DND-41 (cell line): ENCODE measurements around the gene DYNLT2B.

Source experiments
- ATAC-seq: fragments of 200-7000 bp; cut with Tn5 transposase; 3 replicates; pipeline ENCODE4 v1.9.1; 2021; ENCODE audit warnings: low read depth; ENCODE audit not compliant: insufficient read depth
- DNase-seq: peaks from one replicate; pipeline ENCODE4 v3.0.0-alpha.2; 2020
- H2AFZ ChIP-seq: 2 replicates; pipeline ENCODE4 v1.6.0; 2012; ENCODE audit warnings: low read depth, low read length
- H3K27ac ChIP-seq: 2 replicates; pipeline ENCODE4 v1.5.1; 2012; ENCODE audit warnings: low read length, inconsistent platforms
- H3K27me3 ChIP-seq: fragments of 200-600 bp; sonication (generic); 2 replicates; pipeline ENCODE4 v1.6.0; 2012; ENCODE audit warnings: low read length, mild to moderate bottlenecking, inconsistent platforms; ENCODE audit not compliant: insufficient read depth, poor library complexity
- H3K36me3 ChIP-seq: 2 replicates; pipeline ENCODE4 v1.5.1; 2012; ENCODE audit warnings: low read length, inconsistent platforms; ENCODE audit not compliant: insufficient read depth
- H3K4me1 ChIP-seq: 2 replicates; pipeline ENCODE4 v1.5.1; 2012; ENCODE audit warnings: mild to moderate bottlenecking, low read length; ENCODE audit not compliant: insufficient read depth
- H3K4me2 ChIP-seq: 2 replicates; pipeline ENCODE4 v1.6.0; 2012; ENCODE audit warnings: mild to moderate bottlenecking, moderate library complexity, low read length, inconsistent platforms; ENCODE audit not compliant: insufficient read depth
- H3K4me3 ChIP-seq, 2 experiments: fragments of 200-600 bp in 1 of 2; shearing (Covaris generic) in 1 of 2; 2 replicates each; pipeline ENCODE4 v1.5.1; 2012 to 2016; ENCODE audit warnings: inconsistent platforms in 2 of 2, low read length in 2 of 2, mild to moderate bottlenecking in 2 of 2, low read depth in 1 of 2, moderate library complexity in 1 of 2
- H3K79me2 ChIP-seq: 2 replicates; pipeline ENCODE4 v1.6.0; 2012; ENCODE audit warnings: low read length, inconsistent platforms; ENCODE audit not compliant: insufficient read depth
- H3K9ac ChIP-seq: 2 replicates; pipeline ENCODE4 v1.6.0; 2012; ENCODE audit warnings: low read depth, mild to moderate bottlenecking, inconsistent platforms, low read length, moderate library complexity
- H3K9me3 ChIP-seq: 2 replicates; pipeline ENCODE4 v1.5.1; 2012; ENCODE audit warnings: low read length, moderate library complexity, mild to moderate bottlenecking, inconsistent platforms; ENCODE audit not compliant: insufficient read depth, severe bottlenecking
- H4K20me1 ChIP-seq: 2 replicates; pipeline ENCODE4 v1.6.0; 2012; ENCODE audit warnings: low read length; ENCODE audit not compliant: insufficient read depth
- EZH2 ChIP-seq: IDR thresholded peaks from 3 replicates; pipeline ENCODE4 v1.6.1; 2012; ENCODE audit warnings: borderline replicate concordance, low read depth, mild to moderate bottlenecking, moderate library complexity, low read length, inconsistent platforms; ENCODE audit not compliant: severe bottlenecking
- TF ChIP-seq, protein P1 (sequence below): IDR thresholded peaks from 2 replicates; pipeline ENCODE4 v1.5.1; 2012; ENCODE audit warnings: borderline replicate concordance, low read length, moderate library complexity, mild to moderate bottlenecking; ENCODE audit not compliant: poor library complexity, severe bottlenecking; ENCODE audit errors: extremely low read depth

Gene DYNLT2B

DNA sequence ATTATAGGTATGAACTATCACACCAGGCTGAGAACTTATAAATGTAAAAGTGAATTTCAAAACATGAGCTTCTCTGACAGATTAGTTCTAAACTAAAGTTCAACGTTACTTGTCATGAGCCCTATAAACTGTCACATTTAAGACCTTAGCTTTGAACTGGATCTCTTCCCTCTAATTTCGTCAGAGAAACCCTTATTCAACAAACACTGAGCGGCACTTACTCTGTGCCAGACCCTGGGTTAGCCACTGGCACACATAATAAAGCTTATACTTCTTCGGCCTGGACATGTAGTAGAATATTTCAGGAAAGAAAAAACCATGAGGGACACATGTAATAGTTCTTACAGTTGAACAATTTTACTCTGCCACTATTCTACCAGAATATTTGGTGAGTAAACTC lies 36.1 kb downstream of the DYNLT2B start:
- TF ChIP-seq, protein P1, sequence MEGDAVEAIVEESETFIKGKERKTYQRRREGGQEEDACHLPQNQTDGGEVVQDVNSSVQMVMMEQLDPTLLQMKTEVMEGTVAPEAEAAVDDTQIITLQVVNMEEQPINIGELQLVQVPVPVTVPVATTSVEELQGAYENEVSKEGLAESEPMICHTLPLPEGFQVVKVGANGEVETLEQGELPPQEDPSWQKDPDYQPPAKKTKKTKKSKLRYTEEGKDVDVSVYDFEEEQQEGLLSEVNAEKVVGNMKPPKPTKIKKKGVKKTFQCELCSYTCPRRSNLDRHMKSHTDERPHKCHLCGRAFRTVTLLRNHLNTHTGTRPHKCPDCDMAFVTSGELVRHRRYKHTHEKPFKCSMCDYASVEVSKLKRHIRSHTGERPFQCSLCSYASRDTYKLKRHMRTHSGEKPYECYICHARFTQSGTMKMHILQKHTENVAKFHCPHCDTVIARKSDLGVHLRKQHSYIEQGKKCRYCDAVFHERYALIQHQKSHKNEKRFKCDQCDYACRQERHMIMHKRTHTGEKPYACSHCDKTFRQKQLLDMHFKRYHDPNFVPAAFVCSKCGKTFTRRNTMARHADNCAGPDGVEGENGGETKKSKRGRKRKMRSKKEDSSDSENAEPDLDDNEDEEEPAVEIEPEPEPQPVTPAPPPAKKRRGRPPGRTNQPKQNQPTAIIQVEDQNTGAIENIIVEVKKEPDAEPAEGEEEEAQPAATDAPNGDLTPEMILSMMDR: no peak
- TF ChIP-seq EZH2: no peak
- Histone ChIP-seq H3K79me2 (peaks cover 61% of the 10 kb centered on the region), H2AFZ (no peak overlapping the region), H3K4me1 (peaks cover 21% of the 10 kb centered on the region), H3K9ac (no peak overlapping the region), H3K36me3 (no peaks in the 10 kb centered on the region), H3K27me3 (no peaks in the 10 kb centered on the region), H3K4me2 (no peak overlapping the region), H4K20me1 (0 out of 2 replicates have a peak, but pooled peaks cover 6% of the 10 kb centered on the region), H3K27ac (no peak overlapping the region), H3K4me3 (no peak overlapping the region), H3K9me3 (no peaks in the 10 kb centered on the region)
- ATAC-seq (no peak), DNase-seq (no peak)

DNA sequence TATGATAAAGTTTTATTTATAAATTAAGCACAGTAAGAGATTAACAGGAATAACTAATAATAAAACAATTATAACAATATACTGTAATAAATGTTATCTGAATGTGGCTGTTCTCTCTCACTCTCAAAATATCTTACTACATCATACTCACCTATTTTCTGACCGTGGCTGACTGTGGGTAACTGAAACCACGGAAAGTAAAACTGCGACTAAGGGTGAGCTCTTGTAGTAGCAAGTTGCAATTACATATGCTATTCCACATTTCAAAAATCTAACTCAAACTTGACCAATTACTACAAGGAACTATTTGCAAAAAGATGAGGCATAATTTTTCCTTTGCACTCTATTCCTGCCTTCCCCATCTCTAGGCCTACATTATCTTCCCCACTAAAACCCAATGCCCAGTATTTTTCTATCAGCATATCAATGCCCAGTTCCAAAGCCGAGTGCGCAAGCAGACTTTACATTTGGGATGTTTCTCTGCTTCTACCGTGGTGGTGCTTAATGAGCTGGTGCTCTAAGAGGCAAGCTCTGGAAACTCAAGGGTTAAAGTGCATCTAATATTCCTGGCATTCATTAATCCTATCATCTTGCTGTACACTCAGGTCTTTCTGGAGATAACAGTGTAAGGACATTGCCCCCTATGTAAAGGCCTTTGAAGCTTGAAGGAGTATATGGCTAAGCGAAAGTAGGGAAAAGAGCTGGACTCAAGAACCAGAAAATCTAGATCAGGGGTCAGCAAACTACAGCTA lies 37.2 kb downstream of the DYNLT2B start:
- TF ChIP-seq EZH2: no peak
- TF ChIP-seq, protein P1: no peak
- ATAC-seq: no peak

DNA sequence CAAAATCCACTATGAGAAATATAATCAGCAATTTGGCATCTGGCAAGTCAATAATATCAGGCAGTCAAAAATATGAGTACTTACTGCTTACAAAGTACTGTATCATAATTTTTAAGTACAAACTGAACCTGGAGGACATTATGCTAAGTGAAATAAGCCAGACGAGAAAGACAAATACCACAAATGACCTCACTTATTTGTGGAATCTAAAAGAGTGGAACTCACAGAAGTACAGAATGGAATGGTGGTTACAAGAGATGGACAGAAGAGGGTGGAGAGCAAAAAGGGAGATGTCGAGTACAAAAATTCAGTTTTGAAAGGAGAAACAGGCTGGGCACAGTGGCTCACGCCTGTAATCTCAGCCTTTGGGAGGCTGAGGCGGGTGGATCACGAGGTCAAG lies 42.9 kb downstream of the DYNLT2B start:
- Histone ChIP-seq H2AFZ (no peak overlapping the region), H3K4me2 (no peak overlapping the region), H3K9ac (no peak overlapping the region), H3K4me1 (no peaks in the 10 kb centered on the region), H3K9me3 (peaks cover 14% of the 10 kb centered on the region), H3K36me3 (peaks cover 16% of the 10 kb centered on the region), H3K79me2 (peaks cover 47% of the 10 kb centered on the region), H3K27me3 (no peaks in the 10 kb centered on the region), H3K4me3 (no peak overlapping the region), H4K20me1 (0 out of 2 replicates have a peak, but pooled peaks cover 3% of the 10 kb centered on the region), H3K27ac (no peak overlapping the region)
- TF ChIP-seq, protein P1: no peak
- TF ChIP-seq EZH2: no peak
- no peak for ATAC-seq
- no peak for DNase-seq

More for the DNA sequence above, 37.2 kb downstream of the DYNLT2B start:
- Histone ChIP-seq H2AFZ (no peak overlapping the region), H3K9ac (no peak overlapping the region), H3K4me3 (no peak overlapping the region), H3K27ac (no peak overlapping the region), H3K27me3 (no peaks in the 10 kb centered on the region), H3K79me2 (peaks cover 57% of the 10 kb centered on the region), H3K4me2 (no peak overlapping the region), H3K9me3 (no peaks in the 10 kb centered on the region), H3K36me3 (no peaks in the 10 kb centered on the region), H3K4me1 (peaks cover 10% of the 10 kb centered on the region), H4K20me1 (0 out of 2 replicates have a peak, but pooled peaks cover 6% of the 10 kb centered on the region)
- no peak for DNase-seq
